GM12892 (cell line): ENCODE measurements around the gene PRELID2.

Experiments
- POLR2A ChIP-seq: IDR thresholded peaks from 2 replicates; pipeline ENCODE4 v1.6.1; 2011; ENCODE audit warnings: low read depth, low read length, control low read depth
- TAF1 ChIP-seq: IDR thresholded peaks from 2 replicates; pipeline ENCODE4 v1.6.1; 2011; ENCODE audit warnings: low read depth, mild to moderate bottlenecking, control low read depth, low read length, borderline replicate concordance

GRCh38 chr5:145834917-145835847 lies at the start of gene PRELID2:
- TF ChIP-seq POLR2A (no peak), TAF1 (no peak)
